Activated CD8-positive, alpha-beta memory T cell treated with anti-CD3 and anti-CD28 coated beads, Interleukin-2, amount 50 U/mL, for 48 hours (primary cell): Measurements from ENCODE around the gene DNER.

Experiments used
- DNase-seq: peaks from one replicate; pipeline ENCODE4 v3.0.0-alpha.2; 2020

The DNER gene

GRCh38 chr2:229475778-229476177 lies 238.6 kb downstream of the DNER start:
- DNase-seq = no peak

- no peak for DNase-seq
Observed at GRCh38 chr2:229474125-229474524, 240.2 kb downstream of the DNER start.

GRCh38 chr2:229470781-229471180 lies 243.6 kb downstream of the DNER start:
- no peak for DNase-seq

DNA sequence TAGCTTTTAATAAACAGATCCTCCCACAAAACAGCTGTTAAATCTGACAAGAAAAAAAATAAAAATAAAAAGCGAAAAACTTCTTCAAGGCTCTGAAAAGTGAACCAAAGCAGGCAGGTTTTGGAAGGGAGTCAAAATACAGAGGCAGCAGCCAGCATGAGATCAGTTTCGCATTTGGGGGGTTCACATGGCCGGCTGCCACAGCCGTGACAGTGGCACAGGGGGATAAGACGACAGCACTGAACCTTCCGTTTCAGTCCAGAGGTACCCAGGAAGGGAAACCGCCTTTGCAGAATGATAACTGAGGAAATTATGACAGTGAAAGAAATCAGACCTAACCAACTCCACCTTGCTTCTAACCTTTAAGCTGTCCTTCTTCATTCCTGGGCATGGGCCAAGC lies 246.6 kb downstream of the DNER start:
- DNase-seq = no peak

GRCh38 chr2:229463841-229464346 lies 250.5 kb downstream of the DNER start:
- DNase-seq = no peak

- DNase-seq = no peak
Observed at GRCh38 chr2:229462112-229462511, 252.2 kb downstream of the DNER start.

- no peak for DNase-seq
Observed at GRCh38 chr2:229456091-229456490, 258.3 kb downstream of the DNER start.

DNA sequence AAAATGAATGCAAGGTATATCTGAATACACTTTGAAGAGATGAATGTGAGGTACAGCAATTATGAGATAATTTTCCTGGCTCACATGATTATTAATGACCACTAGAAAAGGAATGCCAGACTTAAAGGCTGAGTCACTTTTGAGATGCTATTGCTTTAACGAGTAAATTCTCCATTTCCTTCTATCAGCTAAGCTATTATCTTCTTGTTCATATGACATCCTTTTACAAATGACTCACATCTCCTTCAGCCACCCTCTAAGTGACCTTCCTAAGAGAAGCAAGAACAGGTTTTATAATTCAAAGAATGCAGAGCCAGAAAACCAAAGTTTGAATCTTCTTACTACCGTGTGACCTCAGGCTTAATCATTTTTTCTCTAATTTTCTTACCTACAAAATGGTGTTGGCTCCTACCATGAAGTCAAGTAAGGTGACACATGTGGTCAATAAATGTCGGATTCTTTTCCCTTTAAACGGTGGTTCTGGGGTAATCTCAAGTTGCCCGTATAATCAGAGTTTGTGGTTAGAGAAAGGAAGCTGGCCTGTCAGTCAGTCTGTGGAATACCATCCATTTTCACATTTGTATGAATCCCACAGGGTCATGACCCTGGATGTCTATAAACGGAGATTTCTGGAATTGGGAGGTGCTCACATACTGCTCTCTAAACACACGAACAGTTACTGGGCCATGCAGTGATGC lies 259.3 kb downstream of the DNER start:
- DNase-seq = no peak

DNA sequence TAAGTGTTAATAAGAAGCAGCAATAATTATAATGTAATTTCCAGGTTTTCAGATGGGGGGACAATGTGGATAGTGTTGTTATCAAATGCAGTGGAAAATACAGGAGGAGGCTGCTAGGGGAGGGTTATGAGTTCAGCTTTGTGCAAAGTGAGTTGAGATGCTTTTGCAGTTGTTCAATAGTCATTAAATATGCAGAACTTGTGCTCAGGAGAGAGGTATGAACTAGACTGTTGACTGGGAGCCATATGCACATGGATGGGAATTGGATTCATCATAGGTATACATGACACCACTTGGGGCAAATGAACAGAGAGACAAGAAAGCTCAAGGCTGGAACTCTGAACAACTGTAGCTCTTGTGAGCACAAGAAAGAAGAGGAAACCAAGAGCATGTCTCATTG lies 261.1 kb downstream of the DNER start:
- DNase-seq = no peak

GRCh38 chr2:229451852-229452251 lies 262.5 kb downstream of the DNER start:
- no peak for DNase-seq

GRCh38 chr2:229447227-229447626 lies 267.1 kb downstream of the DNER start:
- no peak for DNase-seq

- no peak for DNase-seq
Observed at GRCh38 chr2:229446350-229446749, 268.0 kb downstream of the DNER start.

- DNase-seq = no peak
Observed at GRCh38 chr2:229445501-229446211, 268.7 kb downstream of the DNER start.

DNA sequence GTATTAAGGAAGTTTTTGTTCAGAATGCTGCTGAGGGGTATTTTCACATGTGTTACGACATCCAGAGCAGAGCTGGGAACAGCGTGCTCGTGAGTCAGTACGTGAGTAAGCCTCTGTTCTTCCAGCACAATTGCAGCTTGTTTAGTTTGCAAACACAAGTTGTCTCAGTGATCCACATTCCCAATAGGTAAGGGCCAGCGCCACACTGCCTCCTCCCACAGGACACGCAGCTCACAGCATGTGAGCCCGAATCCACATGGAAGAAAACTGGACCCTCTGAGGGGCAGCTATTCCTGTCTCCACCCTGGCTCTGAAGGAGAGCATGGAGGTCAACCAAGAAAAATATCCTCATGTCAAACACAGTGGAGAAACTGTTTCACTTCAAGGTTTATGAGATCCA lies 269.3 kb downstream of the DNER start:
- DNase-seq = no peak

- DNase-seq = no peak
Observed at GRCh38 chr2:229443546-229444268, 270.6 kb downstream of the DNER start.

DNA sequence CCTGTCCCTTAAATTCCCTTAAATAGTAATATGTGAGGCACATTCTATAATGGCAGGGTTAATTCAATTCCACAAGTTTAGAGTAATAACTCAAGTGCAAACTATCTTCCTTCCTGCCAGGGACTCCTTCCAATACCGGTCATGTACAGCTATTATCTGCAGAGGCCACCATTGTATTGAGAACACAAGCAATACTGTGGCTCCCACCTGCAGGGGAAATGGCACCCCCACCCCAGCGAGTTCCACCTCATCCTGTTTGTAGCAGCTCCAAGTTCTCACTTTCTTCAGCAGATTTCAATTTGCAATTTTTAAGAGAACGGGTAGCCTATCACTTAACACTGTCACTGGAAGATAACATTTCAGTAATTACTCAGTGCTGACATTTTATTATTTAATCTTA lies 271.2 kb downstream of the DNER start:
- no peak for DNase-seq

GRCh38 chr2:229438430-229439159 lies 275.8 kb downstream of the DNER start:
- DNase-seq = no peak

GRCh38 chr2:229437467-229437866 lies 276.9 kb downstream of the DNER start:
- DNase-seq = no peak

- no peak for DNase-seq
Observed at GRCh38 chr2:229434187-229434586, 280.2 kb downstream of the DNER start.

DNA sequence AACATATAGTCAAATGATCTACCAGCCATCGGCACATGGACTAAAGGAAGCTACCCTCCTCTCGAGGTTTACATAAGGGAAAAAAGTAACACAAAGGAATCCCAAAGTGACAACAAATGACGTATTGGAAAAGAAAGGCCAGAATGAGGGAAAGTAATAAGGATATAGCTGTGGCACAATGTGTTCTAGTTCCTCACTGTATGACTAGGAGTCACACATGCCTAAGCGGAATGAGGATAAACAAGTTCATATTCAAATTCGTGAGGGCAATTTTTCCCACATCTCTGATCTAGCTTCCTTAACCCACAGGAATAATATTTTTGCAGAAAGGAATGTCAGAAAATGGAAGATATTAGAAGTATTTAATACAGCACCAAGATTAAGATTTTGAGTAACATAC lies 281.0 kb downstream of the DNER start:
- no peak for DNase-seq

GRCh38 chr2:229431327-229431954 lies 282.9 kb downstream of the DNER start:
- no peak for DNase-seq

- DNase-seq = no peak
Observed at GRCh38 chr2:229429589-229429988, 284.8 kb downstream of the DNER start.

GRCh38 chr2:229426464-229426863 lies 287.9 kb downstream of the DNER start:
- no peak for DNase-seq
